HepG2 (cell line): ENCODE measurements around the gene DNAJB11. TPM values are rescaled to one million over a fixed set of nuclear protein-coding genes. Genes with fewer than 3 reads are reported as not detected.
A peak's percentile ranks its signal among the peaks of the same experiment; 100 is the strongest.

Source experiments
- AGO2 ChIP-seq: fragments of 200-400 bp; formaldehyde crosslinking; optimal IDR thresholded peaks from 2 replicates; pipeline ENCODE3; 2017; ENCODE audit warnings: mild to moderate bottlenecking, low read depth, low read length, moderate library complexity
- HDAC1 ChIP-seq: sonication (generic); formaldehyde crosslinking; IDR thresholded peaks from 2 replicates; pipeline ENCODE4 v1.5.1; 2020; ENCODE audit warnings: mild to moderate bottlenecking, missing genetic modification reagents
- HOXD1 ChIP-seq: sonication (generic); formaldehyde crosslinking; IDR thresholded peaks from 2 replicates; pipeline ENCODE4 v1.5.0; 2020; ENCODE audit warnings: missing genetic modification reagents
- KDM1A ChIP-seq: IDR thresholded peaks from 2 replicates; pipeline ENCODE4 v1.6.1; 2016; ENCODE audit warnings: missing compliant biosample characterization
- NFE2L2 ChIP-seq: fragments of 150-350 bp; IDR thresholded peaks from 2 replicates; pipeline ENCODE4 v1.6.1; 2014; ENCODE audit warnings: low read length
- NR1H2 ChIP-seq: sonication (generic); formaldehyde crosslinking; IDR thresholded peaks from 2 replicates; pipeline ENCODE4 v1.8.1; 2022; ENCODE audit warnings: low read depth, missing genetic modification reagents, borderline replicate concordance
- NRL ChIP-seq: sonication (generic); formaldehyde crosslinking; IDR thresholded peaks from 2 replicates; pipeline ENCODE4 v1.5.0; 2020; ENCODE audit warnings: missing genetic modification reagents, mild to moderate bottlenecking, moderate library complexity, borderline replicate concordance
- PBX3 ChIP-seq: sonication (generic); formaldehyde crosslinking; IDR thresholded peaks from 2 replicates; pipeline ENCODE4 v1.8.1; 2023; ENCODE audit warnings: missing genetic modification reagents, inconsistent platforms, borderline replicate concordance
- ZC3H13 ChIP-seq: sonication (generic); formaldehyde crosslinking; IDR thresholded peaks from 2 replicates; pipeline ENCODE4 v1.8.1; 2023; ENCODE audit warnings: mild to moderate bottlenecking, missing genetic modification reagents, moderate library complexity
- ZFP91 ChIP-seq: sonication (generic); formaldehyde crosslinking; IDR thresholded peaks from 2 replicates; pipeline ENCODE4 v1.9.0; 2022; ENCODE audit warnings: missing genetic modification reagents, mild to moderate bottlenecking, borderline replicate concordance
- ZKSCAN1 ChIP-seq: fragments of 150-350 bp; IDR thresholded peaks from 2 replicates; pipeline ENCODE4 v1.6.1; 2014; ENCODE audit warnings: low read length
- ZNF160 ChIP-seq: sonication (generic); formaldehyde crosslinking; IDR thresholded peaks from 2 replicates; pipeline ENCODE4 v1.8.0; 2022; ENCODE audit warnings: mild to moderate bottlenecking, inconsistent platforms, missing genetic modification reagents
- ZNF281 ChIP-seq: sonication (generic); formaldehyde crosslinking; IDR thresholded peaks from 2 replicates; pipeline ENCODE4 v1.4.0; 2020; ENCODE audit warnings: missing genetic modification reagents, borderline replicate concordance
- ZNF3 ChIP-seq: IDR thresholded peaks from 2 replicates; pipeline ENCODE4 v1.7.0; 2017; ENCODE audit warnings: inconsistent platforms
- ZNF629 ChIP-seq: sonication (generic); formaldehyde crosslinking; conservative IDR thresholded peaks from 2 replicates; pipeline ENCODE4 v1.5.0; 2020; ENCODE audit warnings: missing genetic modification reagents
- polyA plus RNA-seq, 8 experiments: library from polyadenylated mRNA; depleted of rRNA in 3 of 8; stranded (reverse) in 7 of 8; unstranded in 1 of 8; fragments of >200 nt; fragmentation: Illumina TruSeq in 4 of 8; extraction: Trizol in 4 of 8; gene quantifications; 2 replicates each; pipeline versions ENCODE4 v1.2.1 to v1.2.3, GENCODE V29; 2011 to 2016; ENCODE audit warnings: low read depth in 4 of 8, missing spikeins in 1 of 8, mixed read lengths in 1 of 8; ENCODE audit not compliant: insufficient read depth in 1 of 8
- total RNA-seq, 5 experiments: library from RNA; depleted of rRNA; stranded (reverse); fragments of >200 nt; fragmentation: Illumina TruSeq; extraction: Trizol; gene quantifications; 2 replicates each; pipeline ENCODE4 v1.2.3, GENCODE V29; 2016; ENCODE audit warnings: low read depth in 1 of 5
- TF ChIP-seq, protein P1 (sequence below): IDR thresholded peaks from 2 replicates; pipeline ENCODE4 v1.6.1; 2016; ENCODE audit warnings: missing compliant biosample characterization, missing genetic modification reagents, borderline replicate concordance
- TF ChIP-seq, protein P2 (sequence below): sonication (generic); formaldehyde crosslinking; IDR thresholded peaks from 2 replicates; pipeline ENCODE4 v1.4.0; 2020; ENCODE audit warnings: missing genetic modification reagents

The DNAJB11 gene
- total and polyA plus RNA-seq, 2 of the 13 experiments (the other 11 are each of a cell fraction or from before 2014, with no cell fraction given): 41.0 to 132 TPM

DNA sequence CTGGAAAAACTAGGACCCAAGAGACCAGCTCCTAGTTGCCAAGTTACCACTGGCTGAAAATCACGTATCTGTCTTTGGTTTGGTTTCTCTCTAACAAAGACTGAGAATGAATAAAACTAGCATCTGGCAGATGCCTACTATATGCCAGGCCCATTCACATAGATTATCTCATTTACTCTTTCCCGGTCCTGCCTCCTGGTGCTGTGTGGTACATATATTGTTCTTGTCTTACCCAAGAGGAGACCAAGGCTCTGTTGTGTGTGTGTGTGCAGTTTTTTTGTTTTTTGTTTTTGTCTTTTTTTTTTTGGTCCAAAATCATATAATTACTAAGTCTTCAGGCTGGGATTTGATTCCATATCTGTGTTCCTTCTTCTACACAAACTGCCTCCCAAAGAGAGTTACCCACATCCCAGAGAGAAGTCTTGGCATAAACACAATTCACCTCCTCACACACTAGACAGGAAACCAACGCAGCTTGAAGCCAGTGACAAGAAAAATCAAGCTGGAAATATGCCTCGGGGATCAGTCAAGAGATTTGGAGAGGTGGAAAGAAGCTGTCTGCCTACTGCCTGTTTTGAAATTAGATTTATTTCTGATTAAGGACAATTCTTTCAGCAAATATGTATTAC is 43.2 kb downstream of the DNAJB11 start (continued):
- TF ChIP-seq ZNF281 (CRISPR knock-in tag) (no peak), ZFP91 (CRISPR knock-in tag) (no peak; the same call in 1 of the 2 replicates), NR1H2 (no peak), NFE2L2 (no peak), KDM1A (CRISPR knock-in tag) (no peak), NRL (CRISPR knock-in tag) (no peak), PBX3 (0 out of 2 replicates have a peak, but pooled peaks have one; percentile 63), HDAC1 (CRISPR knock-in tag) (no peak), ZKSCAN1 (no peak), HOXD1 (CRISPR knock-in tag) (0 out of 2 replicates have a peak, but pooled peaks have one; percentile 22), ZC3H13 (peak; percentile 6; the same call in 1 of the 2 replicates), ZNF629 (no peak), ZNF160 (CRISPR knock-in tag) (peak; percentile 3; the same call in 1 of the 2 replicates), AGO2 (peak; percentile 81), ZNF3 (CRISPR knock-in tag) (no peak)
- TF ChIP-seq, protein P1, sequence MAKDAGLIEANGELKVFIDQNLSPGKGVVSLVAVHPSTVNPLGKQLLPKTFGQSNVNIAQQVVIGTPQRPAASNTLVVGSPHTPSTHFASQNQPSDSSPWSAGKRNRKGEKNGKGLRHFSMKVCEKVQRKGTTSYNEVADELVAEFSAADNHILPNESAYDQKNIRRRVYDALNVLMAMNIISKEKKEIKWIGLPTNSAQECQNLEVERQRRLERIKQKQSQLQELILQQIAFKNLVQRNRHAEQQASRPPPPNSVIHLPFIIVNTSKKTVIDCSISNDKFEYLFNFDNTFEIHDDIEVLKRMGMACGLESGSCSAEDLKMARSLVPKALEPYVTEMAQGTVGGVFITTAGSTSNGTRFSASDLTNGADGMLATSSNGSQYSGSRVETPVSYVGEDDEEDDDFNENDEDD (CRISPR knock-in tag): no peak
- TF ChIP-seq, protein P2, sequence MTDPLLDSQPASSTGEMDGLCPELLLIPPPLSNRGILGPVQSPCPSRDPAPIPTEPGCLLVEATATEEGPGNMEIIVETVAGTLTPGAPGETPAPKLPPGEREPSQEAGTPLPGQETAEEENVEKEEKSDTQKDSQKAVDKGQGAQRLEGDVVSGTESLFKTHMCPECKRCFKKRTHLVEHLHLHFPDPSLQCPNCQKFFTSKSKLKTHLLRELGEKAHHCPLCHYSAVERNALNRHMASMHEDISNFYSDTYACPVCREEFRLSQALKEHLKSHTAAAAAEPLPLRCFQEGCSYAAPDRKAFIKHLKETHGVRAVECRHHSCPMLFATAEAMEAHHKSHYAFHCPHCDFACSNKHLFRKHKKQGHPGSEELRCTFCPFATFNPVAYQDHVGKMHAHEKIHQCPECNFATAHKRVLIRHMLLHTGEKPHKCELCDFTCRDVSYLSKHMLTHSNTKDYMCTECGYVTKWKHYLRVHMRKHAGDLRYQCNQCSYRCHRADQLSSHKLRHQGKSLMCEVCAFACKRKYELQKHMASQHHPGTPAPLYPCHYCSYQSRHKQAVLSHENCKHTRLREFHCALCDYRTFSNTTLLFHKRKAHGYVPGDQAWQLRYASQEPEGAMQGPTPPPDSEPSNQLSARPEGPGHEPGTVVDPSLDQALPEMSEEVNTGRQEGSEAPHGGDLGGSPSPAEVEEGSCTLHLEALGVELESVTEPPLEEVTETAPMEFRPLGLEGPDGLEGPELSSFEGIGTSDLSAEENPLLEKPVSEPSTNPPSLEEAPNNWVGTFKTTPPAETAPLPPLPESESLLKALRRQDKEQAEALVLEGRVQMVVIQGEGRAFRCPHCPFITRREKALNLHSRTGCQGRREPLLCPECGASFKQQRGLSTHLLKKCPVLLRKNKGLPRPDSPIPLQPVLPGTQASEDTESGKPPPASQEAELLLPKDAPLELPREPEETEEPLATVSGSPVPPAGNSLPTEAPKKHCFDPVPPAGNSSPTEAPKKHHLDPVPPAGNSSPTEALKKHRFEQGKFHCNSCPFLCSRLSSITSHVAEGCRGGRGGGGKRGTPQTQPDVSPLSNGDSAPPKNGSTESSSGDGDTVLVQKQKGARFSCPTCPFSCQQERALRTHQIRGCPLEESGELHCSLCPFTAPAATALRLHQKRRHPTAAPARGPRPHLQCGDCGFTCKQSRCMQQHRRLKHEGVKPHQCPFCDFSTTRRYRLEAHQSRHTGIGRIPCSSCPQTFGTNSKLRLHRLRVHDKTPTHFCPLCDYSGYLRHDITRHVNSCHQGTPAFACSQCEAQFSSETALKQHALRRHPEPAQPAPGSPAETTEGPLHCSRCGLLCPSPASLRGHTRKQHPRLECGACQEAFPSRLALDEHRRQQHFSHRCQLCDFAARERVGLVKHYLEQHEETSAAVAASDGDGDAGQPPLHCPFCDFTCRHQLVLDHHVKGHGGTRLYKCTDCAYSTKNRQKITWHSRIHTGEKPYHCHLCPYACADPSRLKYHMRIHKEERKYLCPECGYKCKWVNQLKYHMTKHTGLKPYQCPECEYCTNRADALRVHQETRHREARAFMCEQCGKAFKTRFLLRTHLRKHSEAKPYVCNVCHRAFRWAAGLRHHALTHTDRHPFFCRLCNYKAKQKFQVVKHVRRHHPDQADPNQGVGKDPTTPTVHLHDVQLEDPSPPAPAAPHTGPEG (CRISPR knock-in tag): no peak
